ENCODE data around the gene HRG.

DNA sequence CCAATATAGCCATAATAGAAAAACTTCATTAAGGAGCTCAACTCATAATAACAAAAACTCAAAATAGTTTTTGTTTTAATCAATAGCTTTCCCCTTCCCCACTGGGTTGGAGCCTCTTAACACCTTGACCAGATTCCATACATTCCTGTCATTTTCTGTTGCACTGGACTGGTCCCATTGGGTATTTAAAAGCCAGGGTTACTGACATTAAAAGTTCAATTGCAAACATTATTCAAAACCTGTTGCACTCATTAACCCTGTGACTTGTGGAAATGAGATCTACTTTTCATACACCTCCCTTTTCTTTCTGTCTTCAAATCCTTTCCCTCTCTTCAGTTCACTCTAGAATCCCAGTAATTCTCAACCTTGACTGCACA, 1.7 kb upstream of the HRG start:
- TF ChIP-seq, protein P1, sequence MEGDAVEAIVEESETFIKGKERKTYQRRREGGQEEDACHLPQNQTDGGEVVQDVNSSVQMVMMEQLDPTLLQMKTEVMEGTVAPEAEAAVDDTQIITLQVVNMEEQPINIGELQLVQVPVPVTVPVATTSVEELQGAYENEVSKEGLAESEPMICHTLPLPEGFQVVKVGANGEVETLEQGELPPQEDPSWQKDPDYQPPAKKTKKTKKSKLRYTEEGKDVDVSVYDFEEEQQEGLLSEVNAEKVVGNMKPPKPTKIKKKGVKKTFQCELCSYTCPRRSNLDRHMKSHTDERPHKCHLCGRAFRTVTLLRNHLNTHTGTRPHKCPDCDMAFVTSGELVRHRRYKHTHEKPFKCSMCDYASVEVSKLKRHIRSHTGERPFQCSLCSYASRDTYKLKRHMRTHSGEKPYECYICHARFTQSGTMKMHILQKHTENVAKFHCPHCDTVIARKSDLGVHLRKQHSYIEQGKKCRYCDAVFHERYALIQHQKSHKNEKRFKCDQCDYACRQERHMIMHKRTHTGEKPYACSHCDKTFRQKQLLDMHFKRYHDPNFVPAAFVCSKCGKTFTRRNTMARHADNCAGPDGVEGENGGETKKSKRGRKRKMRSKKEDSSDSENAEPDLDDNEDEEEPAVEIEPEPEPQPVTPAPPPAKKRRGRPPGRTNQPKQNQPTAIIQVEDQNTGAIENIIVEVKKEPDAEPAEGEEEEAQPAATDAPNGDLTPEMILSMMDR (IDR thresholded peaks at IDR 0.05; ENCODE audit: extremely low read depth in 1 of 2, insufficient read depth in 1 of 2, low read depth in 1 of 2, low read length in 2 of 2) = no peak
- no peak for TF ChIP-seq POLR2A (IDR thresholded peaks at IDR 0.05; ENCODE audit: low read depth, low read length)
- no peak for TF ChIP-seq JUN (IDR thresholded peaks at IDR 0.05; ENCODE audit: borderline replicate concordance, insufficient read depth, insufficient read length, low read depth)
- no peak for TF ChIP-seq POLR2AphosphoS5 (IDR thresholded peaks at IDR 0.05; ENCODE audit: insufficient read depth, low read depth, low read length)
- TF ChIP-seq EZH2 (IDR thresholded peaks at IDR 0.05; ENCODE audit: borderline replicate concordance, low read depth, low read length, severe bottlenecking) = no peak

All from endothelial cell of umbilical vein (primary cell).